DMS153 (cell line): ENCODE results near the gene ARHGEF10L.
A peak's percentile ranks its signal among the peaks of the same experiment; 100 is the strongest.

Experiments
- DNase-seq: peaks from one replicate; lab custom pipeline; 2025; lab: John Stamatoyannopoulos, UW

ARHGEF10L gene

GRCh38 chr1:17546946-17547670, 7.6 kb downstream of the ARHGEF10L start:
- DNase-seq, result no peak

DNA sequence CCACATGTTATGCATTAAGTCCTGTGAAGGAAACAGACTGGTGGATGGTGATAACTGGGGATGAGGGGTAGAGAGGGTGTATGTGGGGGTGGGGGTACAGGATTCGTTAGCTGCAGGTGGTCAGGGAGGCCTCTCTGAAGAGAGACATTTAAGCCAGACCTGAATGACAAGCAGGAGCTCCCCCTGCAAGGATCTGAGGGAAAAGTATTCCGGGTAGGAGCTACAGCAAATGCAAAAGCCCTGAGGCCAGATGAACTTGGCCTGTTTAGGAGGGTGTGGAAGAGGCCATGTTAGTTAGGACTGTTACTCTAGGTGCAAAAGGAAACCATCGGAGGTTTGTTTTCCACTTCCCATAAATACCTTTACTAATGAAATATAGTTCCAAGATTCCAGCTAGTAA, 9.9 kb downstream of the ARHGEF10L start:
- no peak for DNase-seq

DNA sequence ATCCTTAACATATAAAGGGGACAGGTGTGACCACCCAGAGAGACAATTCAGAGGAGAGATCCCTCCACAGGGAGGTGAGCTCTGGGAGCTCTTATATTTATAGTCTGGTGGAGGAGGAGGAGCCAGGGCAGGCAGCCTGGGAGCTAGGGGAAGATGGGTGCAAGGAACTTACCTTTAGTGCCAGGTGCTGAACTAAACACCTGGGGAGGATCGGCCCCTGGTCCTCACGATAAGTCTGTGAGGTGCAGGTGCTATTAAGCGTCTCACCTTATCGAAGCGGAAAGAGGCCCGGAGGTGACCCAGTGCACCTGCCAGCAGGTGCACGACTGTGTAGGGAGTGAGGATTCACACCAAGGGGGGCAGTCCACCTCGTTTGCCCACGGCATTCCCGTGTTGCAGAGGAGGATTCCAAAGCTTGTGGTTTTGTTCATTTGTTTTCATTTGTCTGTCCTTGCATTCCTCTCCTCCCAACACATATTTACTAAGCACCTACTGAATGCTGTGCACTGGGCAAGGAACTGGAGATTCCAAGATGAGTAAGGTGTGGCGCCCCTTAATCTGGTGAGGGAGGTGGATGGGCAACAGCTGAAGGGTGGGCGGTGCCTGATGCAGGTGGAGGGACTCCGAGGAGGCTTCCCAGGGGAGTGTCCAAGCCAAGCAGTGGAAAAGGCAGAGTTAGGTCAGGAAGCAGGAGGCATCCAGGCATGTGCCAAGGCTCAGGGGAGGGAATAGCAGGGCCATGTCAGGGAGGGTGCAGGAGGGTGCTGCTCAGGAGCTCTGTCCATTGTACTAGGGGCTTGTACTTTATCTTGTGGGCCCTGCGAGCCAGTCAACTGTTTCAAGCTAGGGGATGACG, 11.5 kb downstream of the ARHGEF10L start:
- DNase-seq, result peak; percentile 17

DNA sequence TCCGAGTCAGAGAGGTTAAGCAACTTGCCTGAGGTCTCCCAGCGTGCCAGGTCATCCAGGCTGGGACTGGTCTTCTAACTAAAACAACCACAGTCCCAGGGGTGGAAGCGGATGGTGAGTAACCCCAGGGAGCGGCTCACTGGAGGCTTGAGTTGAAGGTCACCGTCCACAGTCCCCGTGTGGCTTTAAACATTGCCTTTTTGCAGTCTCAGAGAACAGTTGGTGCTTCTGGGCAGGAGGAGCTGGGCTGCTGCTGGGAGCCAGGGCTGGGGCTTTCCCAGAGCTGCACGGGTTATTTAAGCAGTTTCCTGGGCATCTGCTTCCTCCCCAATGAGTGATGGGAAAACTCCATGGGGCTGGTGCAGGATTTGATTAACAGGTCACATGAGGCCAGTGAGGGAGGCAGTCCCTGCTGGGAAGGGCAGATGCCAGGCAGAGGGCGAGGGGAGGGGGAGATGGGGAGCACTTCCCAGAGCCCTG, 12.3 kb downstream of the ARHGEF10L start:
- DNase-seq, result peak; percentile 54

DNA sequence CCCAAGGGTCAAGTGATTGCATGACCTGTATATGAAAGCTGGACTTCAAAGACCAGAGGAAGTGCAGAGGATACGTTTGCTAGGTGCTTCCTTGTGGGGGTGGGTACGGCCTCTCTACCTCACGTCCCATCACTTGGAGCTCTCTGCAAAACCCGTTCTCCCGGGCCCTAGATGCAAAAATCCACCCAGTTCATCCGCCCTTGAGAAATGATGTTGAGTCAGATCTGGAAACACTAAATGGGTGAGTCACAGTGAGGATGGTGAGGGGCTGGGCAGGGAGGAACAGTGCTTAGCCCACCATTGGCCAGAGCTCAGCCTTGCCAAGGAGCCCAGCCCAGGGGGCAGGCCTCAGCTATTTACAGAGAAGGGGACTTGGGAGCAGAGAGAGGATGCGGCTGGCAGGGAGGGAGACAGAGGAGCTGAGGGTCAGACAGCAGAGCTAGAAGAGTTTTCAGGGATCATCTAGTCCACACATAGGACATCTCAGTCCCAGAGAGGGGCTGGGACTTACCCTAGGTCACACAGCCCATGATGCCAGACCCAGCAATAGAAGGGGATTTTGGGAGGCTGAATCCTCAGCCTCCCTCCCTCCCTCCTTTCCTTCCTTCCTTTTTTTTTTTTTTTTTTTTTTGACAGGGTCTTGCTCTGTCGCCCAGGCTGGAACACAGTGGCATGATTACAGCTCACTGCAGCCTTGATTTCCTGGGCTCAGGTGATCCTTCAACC, 14.6 kb downstream of the ARHGEF10L start:
- no peak for DNase-seq

GRCh38 chr1:17554954-17555353, 15.5 kb downstream of the ARHGEF10L start:
- no peak for DNase-seq

DNA sequence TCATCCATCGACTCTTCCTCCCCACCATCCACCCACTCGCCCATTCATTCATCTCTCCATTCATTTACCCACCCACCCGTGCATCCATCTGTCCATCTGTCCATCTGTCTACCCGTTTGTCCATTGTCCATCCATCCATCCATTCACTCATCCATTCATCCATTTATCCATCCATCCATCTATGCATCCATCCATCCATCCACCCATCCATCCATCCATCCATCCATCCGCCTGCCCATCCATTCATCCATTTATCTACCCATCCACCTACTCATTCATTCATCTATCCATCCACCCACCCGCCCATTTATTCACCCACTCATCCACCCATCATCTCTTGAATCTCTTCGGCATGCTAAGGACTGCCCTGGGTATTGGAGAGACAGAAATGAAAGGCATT, 18.5 kb downstream of the ARHGEF10L start:
- DNase-seq, result no peak

GRCh38 chr1:17558541-17558940, 19.0 kb downstream of the ARHGEF10L start:
- no peak for DNase-seq

DNA sequence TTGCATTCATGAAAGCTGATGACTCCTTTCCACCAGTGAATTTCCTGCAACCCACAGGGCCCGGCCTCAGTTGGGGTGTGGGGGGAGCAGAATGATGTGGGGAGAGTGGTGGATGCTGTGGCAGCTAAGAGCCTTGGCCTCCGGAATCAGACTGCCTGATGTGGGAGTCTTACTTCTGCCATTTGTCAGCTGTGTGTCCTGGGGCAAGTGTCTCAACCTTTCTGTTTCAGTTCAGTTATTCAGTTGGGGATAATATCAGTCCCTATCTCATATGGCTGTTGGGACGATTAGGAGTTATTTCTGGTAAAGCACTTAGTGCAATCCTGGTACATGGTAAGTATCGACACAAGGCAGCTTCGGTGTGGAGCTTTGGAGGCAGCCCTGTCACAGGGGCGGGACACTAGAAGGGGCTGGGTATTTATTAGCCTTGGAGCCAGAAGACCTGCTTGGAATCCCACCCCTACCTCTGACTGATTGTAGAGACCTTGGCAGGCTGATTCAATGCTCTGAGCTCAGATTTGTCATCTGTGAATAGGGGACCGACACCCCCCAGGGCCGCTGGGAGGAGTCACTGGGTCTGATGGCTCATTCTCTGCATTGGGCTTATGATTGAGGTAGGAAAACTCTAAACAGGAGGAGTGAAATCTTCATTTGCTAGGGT, 19.6 kb downstream of the ARHGEF10L start:
- DNase-seq, result no peak

GRCh38 chr1:17559615-17560419, 20.3 kb downstream of the ARHGEF10L start:
- no peak for DNase-seq

- no peak for DNase-seq
These were observed 21.7 kb downstream of the ARHGEF10L start for GRCh38 chr1:17561247-17561548.

DNA sequence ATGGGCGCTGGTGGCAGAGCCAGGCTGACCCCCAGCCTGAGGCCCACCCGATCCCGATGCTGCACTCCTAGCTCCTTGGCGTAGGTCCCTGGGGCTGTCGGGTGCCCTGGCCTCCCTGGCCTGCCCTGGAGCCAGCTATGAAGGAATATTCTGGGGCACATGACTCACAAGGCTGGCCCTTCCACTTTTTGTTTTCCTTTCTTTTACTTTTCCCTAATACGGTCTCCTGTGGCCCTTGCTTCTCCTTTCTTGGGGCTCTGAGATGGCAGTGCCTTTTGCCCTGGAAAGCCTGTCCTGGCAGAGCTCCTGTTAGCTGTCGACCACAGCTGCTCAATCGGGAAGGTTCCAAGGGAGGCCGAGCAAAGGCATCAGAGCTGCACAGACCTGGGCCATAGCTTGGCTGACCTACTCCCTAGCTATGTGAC, 22.1 kb downstream of the ARHGEF10L start:
- DNase-seq, result no peak

DNA sequence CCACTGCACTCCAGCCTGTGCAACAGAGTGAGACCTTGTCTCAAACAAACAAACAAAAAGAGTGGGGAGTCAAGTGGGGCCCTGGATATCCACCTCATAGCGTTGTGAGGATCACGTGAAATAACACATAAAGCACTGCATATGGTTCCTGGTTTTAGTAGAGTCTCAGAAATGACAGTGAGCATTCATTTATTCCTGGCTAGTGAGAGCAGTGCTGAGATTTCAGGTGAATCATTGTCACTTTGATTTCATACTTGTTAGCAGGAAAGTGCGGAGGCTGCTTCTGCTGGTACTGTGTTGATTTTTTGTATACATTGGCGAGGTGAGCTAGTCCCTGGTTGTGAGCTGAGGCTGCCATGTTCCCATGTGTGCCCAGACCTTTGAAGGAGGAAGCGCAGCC, 22.9 kb downstream of the ARHGEF10L start:
- DNase-seq, result no peak

- no peak for DNase-seq
These were observed 24.2 kb downstream of the ARHGEF10L start for GRCh38 chr1:17563494-17564281.

DNA sequence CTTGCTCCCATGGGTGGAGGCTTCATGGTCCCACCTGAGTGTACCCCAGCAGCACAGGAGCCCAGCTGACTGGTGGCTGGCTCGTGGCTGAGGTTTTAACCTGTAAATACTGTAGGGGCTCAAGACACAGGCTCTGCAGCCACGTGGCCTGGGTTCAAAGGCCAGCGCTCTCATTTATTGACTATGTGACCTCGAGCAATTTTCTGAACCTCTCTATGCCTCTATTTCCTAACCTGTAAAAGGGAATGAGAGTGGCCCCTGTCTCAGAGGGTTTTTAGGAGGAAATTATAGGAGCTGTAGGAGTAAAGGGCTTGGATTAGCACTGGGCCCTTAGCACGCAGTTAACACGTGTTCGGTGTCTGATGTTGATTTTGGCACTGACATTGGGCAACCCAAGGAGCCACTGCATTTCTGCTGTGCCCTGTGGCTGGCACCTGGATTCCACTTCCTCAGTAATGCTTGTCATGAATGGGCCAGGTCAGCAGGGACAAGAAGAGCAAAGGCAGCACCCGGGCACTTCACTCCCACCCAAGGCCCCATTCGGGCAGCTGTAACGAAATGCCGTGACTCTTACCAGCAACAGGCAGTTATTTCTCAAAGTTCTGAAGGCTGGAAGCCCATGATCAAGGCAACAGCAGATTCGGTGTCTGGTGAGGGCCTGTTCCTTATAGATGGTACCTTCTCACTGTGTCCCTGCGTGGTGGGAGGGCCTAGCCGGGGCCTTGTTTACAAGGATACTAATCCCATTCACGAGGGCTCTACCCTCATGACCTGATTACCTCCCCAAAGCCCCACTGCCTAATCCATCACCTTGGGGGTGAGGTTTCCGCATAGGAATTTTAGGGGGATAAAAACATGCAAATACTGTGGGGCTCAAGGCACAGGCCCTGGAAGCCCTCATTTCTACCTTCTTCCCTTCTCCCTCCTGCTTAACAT, 25.2 kb downstream of the ARHGEF10L start:
- DNase-seq, result peak; percentile 53

- peak; percentile 22 for DNase-seq
These were observed 26.2 kb downstream of the ARHGEF10L start for GRCh38 chr1:17565461-17566252.

- DNase-seq, result no peak
These were observed 26.9 kb downstream of the ARHGEF10L start for GRCh38 chr1:17566417-17566816.

DNA sequence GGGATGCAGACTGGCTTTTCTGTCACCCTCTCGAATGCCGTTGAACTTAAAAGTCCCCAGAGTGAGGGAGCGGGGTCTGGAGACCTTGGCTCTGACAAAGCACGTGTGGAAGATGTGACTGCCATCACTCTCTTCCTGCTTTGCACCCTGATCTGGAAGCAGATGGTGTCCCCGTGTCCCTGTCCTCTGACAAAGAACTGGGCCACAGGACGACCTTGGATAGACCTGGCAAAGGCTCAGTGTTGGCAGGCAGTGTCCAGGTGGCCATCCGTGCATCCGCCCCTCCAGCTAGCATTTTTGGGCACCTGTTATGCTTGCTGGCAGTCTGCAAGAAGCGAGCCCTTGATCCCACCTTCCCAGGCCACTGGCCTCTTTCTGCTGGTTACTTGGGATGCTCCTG, 27.4 kb downstream of the ARHGEF10L start:
- DNase-seq, result no peak

DNA sequence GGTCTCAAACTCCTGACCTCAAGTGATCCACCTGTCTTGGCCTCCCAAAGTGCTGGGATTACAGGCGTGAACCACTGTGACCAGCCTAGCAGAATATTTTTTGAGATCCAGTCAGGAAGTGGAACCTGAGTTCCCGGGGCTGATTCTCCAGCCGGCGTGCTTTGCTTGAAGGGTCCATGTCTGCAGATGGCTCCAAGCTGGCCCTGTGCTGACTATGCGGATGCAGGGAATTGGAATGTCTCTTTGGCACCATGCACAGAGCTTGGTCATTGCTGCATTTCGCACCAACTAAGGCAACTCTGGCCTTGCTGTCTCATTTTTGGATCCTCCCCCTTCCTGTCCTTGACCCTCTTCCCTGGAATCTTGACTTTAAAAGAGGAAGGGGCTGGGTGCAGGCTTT, 28.1 kb downstream of the ARHGEF10L start:
- DNase-seq, result no peak
